SK-N-MC (cell line): ENCODE measurements around the gene OXCT1.

Source experiments
- EZH2 ChIP-seq: fragments of 200-600 bp; sonication (generic); IDR thresholded peaks from one replicate; pipeline ENCODE4 v1.6.1; 2017; ENCODE audit warnings: antibody characterized with exemption
- POLR2AphosphoS5 ChIP-seq: IDR thresholded peaks from 2 replicates; pipeline ENCODE4 v1.6.1; 2012; ENCODE audit warnings: mild to moderate bottlenecking, low read depth, low read length, borderline replicate concordance

GRCh38 chr5:41761663-41762062, 108.6 kb downstream of the OXCT1 start:
- TF ChIP-seq EZH2 (no peak), POLR2AphosphoS5 (no peak)
